ENCODE measurements around the gene PPP3CA. TPM values are rescaled to one million over a fixed set of nuclear protein-coding genes. Genes with fewer than 3 reads are reported as not detected.

The PPP3CA gene
- total and polyA plus RNA-seq, 2 donors (not counting 1 experiment from before 2014, with no cell fraction given), result 66.4 to 79.3 TPM

GRCh38 chr4:101158507-101158906 lies 188.8 kb downstream of the PPP3CA start:
- no peaks in the 10 kb centered on the region for H3K9me3 ChIP-seq (ENCODE audit: control insufficient read depth, insufficient read depth, low read depth, low read length)

DNA sequence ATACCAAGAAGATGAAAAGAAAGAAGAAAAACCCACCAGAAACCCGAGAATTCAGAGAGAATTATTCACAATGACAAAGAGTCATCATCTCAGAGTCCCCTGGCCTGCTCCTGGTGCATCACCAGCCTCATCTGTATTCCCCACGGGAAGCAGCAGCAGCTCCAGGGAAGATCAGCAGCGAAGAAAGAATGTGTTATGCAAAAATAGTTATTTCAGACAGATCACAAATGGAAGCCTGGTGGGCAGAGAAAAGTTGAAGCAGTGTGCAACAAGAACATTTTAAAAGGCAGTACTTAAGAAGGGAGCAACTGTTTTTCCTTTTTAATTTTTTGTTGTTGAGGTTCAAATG lies 189.2 kb downstream of the PPP3CA start:
- H3K9ac ChIP-seq (ENCODE audit: insufficient read depth, low read length), result no peak overlapping the region
- H2AFZ ChIP-seq (ENCODE audit: low read length), result no peak overlapping the region
- TF ChIP-seq, protein P1, sequence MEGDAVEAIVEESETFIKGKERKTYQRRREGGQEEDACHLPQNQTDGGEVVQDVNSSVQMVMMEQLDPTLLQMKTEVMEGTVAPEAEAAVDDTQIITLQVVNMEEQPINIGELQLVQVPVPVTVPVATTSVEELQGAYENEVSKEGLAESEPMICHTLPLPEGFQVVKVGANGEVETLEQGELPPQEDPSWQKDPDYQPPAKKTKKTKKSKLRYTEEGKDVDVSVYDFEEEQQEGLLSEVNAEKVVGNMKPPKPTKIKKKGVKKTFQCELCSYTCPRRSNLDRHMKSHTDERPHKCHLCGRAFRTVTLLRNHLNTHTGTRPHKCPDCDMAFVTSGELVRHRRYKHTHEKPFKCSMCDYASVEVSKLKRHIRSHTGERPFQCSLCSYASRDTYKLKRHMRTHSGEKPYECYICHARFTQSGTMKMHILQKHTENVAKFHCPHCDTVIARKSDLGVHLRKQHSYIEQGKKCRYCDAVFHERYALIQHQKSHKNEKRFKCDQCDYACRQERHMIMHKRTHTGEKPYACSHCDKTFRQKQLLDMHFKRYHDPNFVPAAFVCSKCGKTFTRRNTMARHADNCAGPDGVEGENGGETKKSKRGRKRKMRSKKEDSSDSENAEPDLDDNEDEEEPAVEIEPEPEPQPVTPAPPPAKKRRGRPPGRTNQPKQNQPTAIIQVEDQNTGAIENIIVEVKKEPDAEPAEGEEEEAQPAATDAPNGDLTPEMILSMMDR (conservative IDR thresholded peaks at IDR 0.05 in 1 of 2, IDR thresholded peaks at IDR 0.05 in 1 of 2; ENCODE audit: low read depth in 1 of 2, low read length in 2 of 2), result no peak
- no peak for TF ChIP-seq EZH2 (IDR thresholded peaks at IDR 0.05; ENCODE audit: low read length, missing control alignments)
- DNase-seq (ENCODE audit: low read depth in 2 of 2), result peak in 1 of 2 donors; percentile 51
- no peaks in the 10 kb centered on the region for H3K36me3 ChIP-seq (ENCODE audit: control insufficient read depth, insufficient read depth, low read length)
- H3K27ac ChIP-seq (ENCODE audit: insufficient read depth, low read length), result peak overlapping the region; percentile 29
- peak overlapping the region; percentile 58 for H3K4me2 ChIP-seq (ENCODE audit: extremely low read depth, insufficient read depth, low read length)
- no peaks in the 10 kb centered on the region for H3K9me3 ChIP-seq (ENCODE audit: control insufficient read depth, insufficient read depth, low read depth, low read length)
- peaks cover 14% of the 10 kb centered on the region for H3K4me1 ChIP-seq (ENCODE audit: control insufficient read depth, extremely low read depth, insufficient read depth, low read length)
- no peaks in the 10 kb centered on the region for H4K20me1 ChIP-seq (ENCODE audit: control insufficient read depth, extremely low read depth, insufficient read depth, low read length)
- H3K79me2 ChIP-seq (ENCODE audit: control insufficient read depth, insufficient read depth, low read length), result no peaks in the 10 kb centered on the region
- H3K4me3 ChIP-seq (replicated peaks in 1 of 4; ENCODE audit: control extremely low read depth in 1 of 4, insufficient read depth in 1 of 4, low read depth in 3 of 4, low read length in 4 of 4), result no peak overlapping the region
- no peaks in the 10 kb centered on the region for H3K27me3 ChIP-seq (ENCODE audit: control insufficient read depth, insufficient read depth, low read length)

More at GRCh38 chr4:101158507-101158906, 188.8 kb downstream of the PPP3CA start:
- peaks cover 2% of the 10 kb centered on the region for H3K79me2 ChIP-seq (ENCODE audit: control insufficient read depth, insufficient read depth, low read length)
- no peaks in the 10 kb centered on the region for H3K36me3 ChIP-seq (ENCODE audit: control insufficient read depth, insufficient read depth, low read length)
- H3K27ac ChIP-seq (ENCODE audit: insufficient read depth, low read length), result no peak overlapping the region
- peaks cover 14% of the 10 kb centered on the region for H3K4me1 ChIP-seq (ENCODE audit: control insufficient read depth, extremely low read depth, insufficient read depth, low read length)
- TF ChIP-seq, protein P1 (conservative IDR thresholded peaks at IDR 0.05 in 1 of 2, IDR thresholded peaks at IDR 0.05 in 1 of 2; ENCODE audit: low read depth in 1 of 2, low read length in 2 of 2), result no peak
- TF ChIP-seq EZH2 (IDR thresholded peaks at IDR 0.05; ENCODE audit: low read length, missing control alignments), result no peak
- no peaks in the 10 kb centered on the region for H4K20me1 ChIP-seq (ENCODE audit: control insufficient read depth, extremely low read depth, insufficient read depth, low read length)
- DNase-seq (ENCODE audit: low read depth in 2 of 2), result no peak
- H3K9ac ChIP-seq (ENCODE audit: insufficient read depth, low read length), result no peak overlapping the region
- peak overlapping the region; percentile 58 for H3K4me2 ChIP-seq (ENCODE audit: extremely low read depth, insufficient read depth, low read length)
- H3K27me3 ChIP-seq (ENCODE audit: control insufficient read depth, insufficient read depth, low read length), result no peaks in the 10 kb centered on the region
- no peak overlapping the region for H3K4me3 ChIP-seq (replicated peaks in 1 of 4; ENCODE audit: control extremely low read depth in 1 of 4, insufficient read depth in 1 of 4, low read depth in 3 of 4, low read length in 4 of 4)
- no peak overlapping the region for H2AFZ ChIP-seq (ENCODE audit: low read length)

- no peak overlapping the region for H2AFZ ChIP-seq (ENCODE audit: low read length)
- H3K9ac ChIP-seq (ENCODE audit: insufficient read depth, low read length), result no peak overlapping the region
- peak overlapping the region; percentile 73 for H3K4me2 ChIP-seq (ENCODE audit: extremely low read depth, insufficient read depth, low read length)
- TF ChIP-seq EZH2 (IDR thresholded peaks at IDR 0.05; ENCODE audit: low read length, missing control alignments), result no peak
- TF ChIP-seq, protein P1 (conservative IDR thresholded peaks at IDR 0.05 in 1 of 2, IDR thresholded peaks at IDR 0.05 in 1 of 2; ENCODE audit: low read depth in 1 of 2, low read length in 2 of 2), result no peak
- H3K27ac ChIP-seq (ENCODE audit: insufficient read depth, low read length), result peak overlapping the region; percentile 34
- H3K4me1 ChIP-seq (ENCODE audit: control insufficient read depth, extremely low read depth, insufficient read depth, low read length), result peaks cover 14% of the 10 kb centered on the region
- no peak overlapping the region for H3K4me3 ChIP-seq (replicated peaks in 1 of 4; ENCODE audit: control extremely low read depth in 1 of 4, insufficient read depth in 1 of 4, low read depth in 3 of 4, low read length in 4 of 4)
- no peaks in the 10 kb centered on the region for H3K27me3 ChIP-seq (ENCODE audit: control insufficient read depth, insufficient read depth, low read length)
- no peaks in the 10 kb centered on the region for H3K36me3 ChIP-seq (ENCODE audit: control insufficient read depth, insufficient read depth, low read length)
- no peaks in the 10 kb centered on the region for H3K9me3 ChIP-seq (ENCODE audit: control insufficient read depth, insufficient read depth, low read depth, low read length)
- peak; percentile 12 to 46 for DNase-seq (ENCODE audit: low read depth in 2 of 2)
- H4K20me1 ChIP-seq (ENCODE audit: control insufficient read depth, extremely low read depth, insufficient read depth, low read length), result no peaks in the 10 kb centered on the region
- no peaks in the 10 kb centered on the region for H3K79me2 ChIP-seq (ENCODE audit: control insufficient read depth, insufficient read depth, low read length)
These were observed 189.8 kb downstream of the PPP3CA start for GRCh38 chr4:101157415-101158133.
